Activated CD4-positive, alpha-beta T cell treated with anti-CD3 and anti-CD28 coated beads, Interleukin-2, amount 50 U/mL, for 16 hours (primary cell): Measurements from ENCODE around the gene PPP1R13B.
A peak's percentile ranks its signal among the peaks of the same experiment; 100 is the strongest.

ENCODE experiments used
- DNase-seq: peaks from one replicate; pipeline ENCODE4 v3.0.0-alpha.2; 2020

PPP1R13B gene

GRCh38 chr14:103728721-103729120, 118.7 kb downstream of the PPP1R13B start:
- DNase-seq = no peak

GRCh38 chr14:103728141-103728540, 119.2 kb downstream of the PPP1R13B start:
- no peak for DNase-seq

- no peak for DNase-seq
Observed at GRCh38 chr14:103727313-103727980, 119.9 kb downstream of the PPP1R13B start.

GRCh38 chr14:103726474-103726873, 120.9 kb downstream of the PPP1R13B start:
- no peak for DNase-seq

GRCh38 chr14:103725739-103726395, 121.5 kb downstream of the PPP1R13B start:
- DNase-seq = no peak

GRCh38 chr14:103725001-103725682, 122.2 kb downstream of the PPP1R13B start:
- DNase-seq = no peak

GRCh38 chr14:103724116-103724515, 123.3 kb downstream of the PPP1R13B start:
- no peak for DNase-seq

- DNase-seq = no peak
Observed at GRCh38 chr14:103723748-103724081, 123.7 kb downstream of the PPP1R13B start.

- DNase-seq = no peak
Observed at GRCh38 chr14:103721334-103722120, 125.8 kb downstream of the PPP1R13B start.

- DNase-seq = no peak
Observed at GRCh38 chr14:103719751-103720150, 127.6 kb downstream of the PPP1R13B start.

- no peak for DNase-seq
Observed at GRCh38 chr14:103718572-103718971, 128.8 kb downstream of the PPP1R13B start.

GRCh38 chr14:103716899-103717411, 130.4 kb downstream of the PPP1R13B start:
- no peak for DNase-seq

GRCh38 chr14:103716091-103716801, 131.1 kb downstream of the PPP1R13B start:
- DNase-seq = no peak

GRCh38 chr14:103715052-103716000, 132.0 kb downstream of the PPP1R13B start, which contains the start of the genes XRCC3 and ZFYVE21:
Gene XRCC3 (minus strand): TSS chr14:103715451. CDS start chr14:103711087, 4,364 bp downstream.
Gene ZFYVE21 (plus strand): TSS chr14:103715810. CDS start chr14:103715842, 32 bp downstream.
- peak; percentile 100 for DNase-seq

- DNase-seq = no peak
Observed at GRCh38 chr14:103714063-103714724, 133.2 kb downstream of the PPP1R13B start.

GRCh38 chr14:103713304-103714062, 133.9 kb downstream of the PPP1R13B start:
- no peak for DNase-seq

GRCh38 chr14:103712633-103713247, 134.6 kb downstream of the PPP1R13B start:
- DNase-seq = no peak

- no peak for DNase-seq
Observed at GRCh38 chr14:103711516-103712431, 135.6 kb downstream of the PPP1R13B start.
